HG03342 (cell line): ENCODE measurements around the gene GSX2.

ENCODE experiments used
- ATAC-seq: cut with Tn5 transposase; IDR thresholded peaks from one replicate; pipeline ENCODE4 v1.9.1; 2021; ENCODE audit warnings: mild to moderate bottlenecking, moderate library complexity; ENCODE audit not compliant: unreplicated experiment

Gene GSX2

GRCh38 chr4:54076673-54077072, 23.3 kb upstream of the GSX2 start:
- no peak for ATAC-seq

- no peak for ATAC-seq
These were observed 22.2 kb upstream of the GSX2 start for GRCh38 chr4:54077812-54078211.

GRCh38 chr4:54082168-54082567, 17.8 kb upstream of the GSX2 start:
- ATAC-seq = no peak

GRCh38 chr4:54085284-54085683, 14.7 kb upstream of the GSX2 start:
- ATAC-seq = no peak

- ATAC-seq = no peak
These were observed 10.1 kb upstream of the GSX2 start for GRCh38 chr4:54089875-54090274.

- no peak for ATAC-seq
These were observed 9.6 kb upstream of the GSX2 start for GRCh38 chr4:54090404-54090803.

GRCh38 chr4:54090804-54091623, 8.9 kb upstream of the GSX2 start:
- peak; percentile 61 for ATAC-seq

- ATAC-seq = no peak
These were observed 8.1 kb upstream of the GSX2 start for GRCh38 chr4:54091637-54092404.

- no peak for ATAC-seq
These were observed 7.3 kb upstream of the GSX2 start for GRCh38 chr4:54092405-54093323.

GRCh38 chr4:54093324-54094240, 6.4 kb upstream of the GSX2 start:
- no peak for ATAC-seq

GRCh38 chr4:54094451-54094850, 5.5 kb upstream of the GSX2 start:
- ATAC-seq = no peak

GRCh38 chr4:54095110-54095825, 4.7 kb upstream of the GSX2 start:
- ATAC-seq = no peak

- no peak for ATAC-seq
These were observed 3.5 kb upstream of the GSX2 start for GRCh38 chr4:54096295-54096962.

GRCh38 chr4:54097152-54097551, 2.8 kb upstream of the GSX2 start:
- no peak for ATAC-seq

GRCh38 chr4:54098375-54098774, 1.6 kb upstream of the GSX2 start:
- ATAC-seq = no peak

GRCh38 chr4:54099287-54099747, 646 bp upstream of the GSX2 start:
- no peak for ATAC-seq

- no peak for ATAC-seq
These were observed 729 bp downstream of the GSX2 start for GRCh38 chr4:54100595-54101189.
